Hepatocyte (in vitro differentiated cells): ENCODE data around the gene STRA6. TPM values are rescaled to one million over a fixed set of nuclear protein-coding genes. Genes with fewer than 3 reads are reported as not detected.

Experiments used
- DNase-seq: peaks from one replicate; pipeline ENCODE4 v3.0.0-alpha.2; 2016; ENCODE audit warnings: low spot score
- H2AFZ ChIP-seq: fragments of 200-600 bp; sonication (generic); 2 replicates; pipeline ENCODE4 v1.6.0; 2016; ENCODE audit warnings: antibody characterized with exemption, mild to moderate bottlenecking
- H3K27ac ChIP-seq: fragments of 200-600 bp; sonication (generic); 2 replicates; pipeline ENCODE4 v1.5.1; 2016; ENCODE audit warnings: mild to moderate bottlenecking
- H3K27me3 ChIP-seq: fragments of 200-600 bp; sonication (generic); 2 replicates; pipeline ENCODE4 v1.6.1; 2016
- H3K36me3 ChIP-seq: fragments of 200-600 bp; sonication (generic); replicated peaks from 2 replicates; pipeline ENCODE4 v1.5.1; 2016; ENCODE audit warnings: low read depth; ENCODE audit not compliant: insufficient read depth
- H3K4me1 ChIP-seq: fragments of 200-600 bp; sonication (generic); 2 replicates; pipeline ENCODE4 v1.5.1; 2016; ENCODE audit warnings: mild to moderate bottlenecking, moderate library complexity; ENCODE audit not compliant: insufficient read depth
- H3K4me2 ChIP-seq: fragments of 200-600 bp; sonication (generic); 2 replicates; pipeline ENCODE4 v1.6.0; 2016
- H3K4me3 ChIP-seq: fragments of 200-600 bp; sonication (generic); 2 replicates; pipeline ENCODE4 v1.5.1; 2016; ENCODE audit warnings: mild to moderate bottlenecking
- H3K79me2 ChIP-seq: fragments of 200-600 bp; sonication (generic); 2 replicates; pipeline ENCODE4 v1.6.0; 2017; ENCODE audit warnings: mild to moderate bottlenecking
- H3K9me2 ChIP-seq: fragments of 200-600 bp; sonication (generic); replicated peaks from 2 replicates; pipeline ENCODE4 v1.6.0; 2017; ENCODE audit warnings: mild to moderate bottlenecking; ENCODE audit not compliant: insufficient read depth
- H3K9me3 ChIP-seq: fragments of 200-600 bp; sonication (generic); 2 replicates; pipeline ENCODE4 v1.5.1; 2016; ENCODE audit warnings: low read depth, mild to moderate bottlenecking
- H4K20me1 ChIP-seq: fragments of 200-600 bp; sonication (generic); 2 replicates; pipeline ENCODE4 v1.6.0; 2016; ENCODE audit warnings: mild to moderate bottlenecking; ENCODE audit not compliant: insufficient read depth, poor library complexity, severe bottlenecking
- EZH2 ChIP-seq: fragments of 200-600 bp; sonication (generic); IDR thresholded peaks from 2 replicates; pipeline ENCODE4 v1.6.1; 2016; ENCODE audit warnings: antibody characterized with exemption, mild to moderate bottlenecking, borderline replicate concordance
- EZH2phosphoT487 ChIP-seq: fragments of 200-600 bp; sonication (generic); IDR thresholded peaks from one replicate; pipeline ENCODE4 v1.6.1; 2018; ENCODE audit warnings: antibody characterized with exemption, mild to moderate bottlenecking, low read depth, moderate library complexity; ENCODE audit not compliant: unreplicated experiment, severe bottlenecking
- WGBS: methylation state at CpG from one replicate; pipeline ENCODE4 v1.1.6; 2016; ENCODE audit warnings: low lambda C conversion rate; ENCODE audit errors: missing lambda C conversion rate; 5-methylcytosine and 5-hydroxymethylcytosine counted together
- polyA plus RNA-seq: library from polyadenylated mRNA; unstranded; fragments of >200 nt; fragmentation: Nextera tagmentation; extraction: Ambion mirVana; gene quantifications from 2 replicates; pipeline ENCODE4 v1.2.1, GENCODE V29; 2016
- total RNA-seq: library from RNA; depleted of rRNA; stranded (reverse); fragments of >200 nt; gene quantifications from 2 replicates; pipeline ENCODE4 v1.2.3, GENCODE V29; 2014
- TF ChIP-seq, protein P1 (sequence below): fragments of 200-600 bp; sonication (generic); IDR thresholded peaks from 2 replicates; pipeline ENCODE4 v1.5.1; 2016; ENCODE audit warnings: antibody characterized with exemption, mild to moderate bottlenecking; ENCODE audit not compliant: poor library complexity

STRA6 gene
- total and polyA plus RNA-seq, 2 experiments from 2014 or later, result 31.5 to 37.1 TPM

- WGBS, result 87% methylated on average over 7 of the region's 7 CpGs
- Histone ChIP-seq H2AFZ (no peak overlapping the region), H3K9me2 (no peaks in the 10 kb centered on the region), H3K36me3 (no peaks in the 10 kb centered on the region), H3K9me3 (no peaks in the 10 kb centered on the region), H4K20me1 (no peaks in the 10 kb centered on the region), H3K27ac (no peak overlapping the region), H3K4me3 (no peak overlapping the region), H3K4me2 (no peak overlapping the region), H3K4me1 (peaks cover 32% of the 10 kb centered on the region), H3K79me2 (no peaks in the 10 kb centered on the region), H3K27me3 (no peaks in the 10 kb centered on the region)
- DNase-seq, result no peak
- TF ChIP-seq, protein P1, sequence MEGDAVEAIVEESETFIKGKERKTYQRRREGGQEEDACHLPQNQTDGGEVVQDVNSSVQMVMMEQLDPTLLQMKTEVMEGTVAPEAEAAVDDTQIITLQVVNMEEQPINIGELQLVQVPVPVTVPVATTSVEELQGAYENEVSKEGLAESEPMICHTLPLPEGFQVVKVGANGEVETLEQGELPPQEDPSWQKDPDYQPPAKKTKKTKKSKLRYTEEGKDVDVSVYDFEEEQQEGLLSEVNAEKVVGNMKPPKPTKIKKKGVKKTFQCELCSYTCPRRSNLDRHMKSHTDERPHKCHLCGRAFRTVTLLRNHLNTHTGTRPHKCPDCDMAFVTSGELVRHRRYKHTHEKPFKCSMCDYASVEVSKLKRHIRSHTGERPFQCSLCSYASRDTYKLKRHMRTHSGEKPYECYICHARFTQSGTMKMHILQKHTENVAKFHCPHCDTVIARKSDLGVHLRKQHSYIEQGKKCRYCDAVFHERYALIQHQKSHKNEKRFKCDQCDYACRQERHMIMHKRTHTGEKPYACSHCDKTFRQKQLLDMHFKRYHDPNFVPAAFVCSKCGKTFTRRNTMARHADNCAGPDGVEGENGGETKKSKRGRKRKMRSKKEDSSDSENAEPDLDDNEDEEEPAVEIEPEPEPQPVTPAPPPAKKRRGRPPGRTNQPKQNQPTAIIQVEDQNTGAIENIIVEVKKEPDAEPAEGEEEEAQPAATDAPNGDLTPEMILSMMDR, result no peak
- TF ChIP-seq EZH2phosphoT487 (no peak), EZH2 (no peak)
These were observed 31.6 kb downstream of the STRA6 start for GRCh38 chr15:74170875-74171578.

DNA sequence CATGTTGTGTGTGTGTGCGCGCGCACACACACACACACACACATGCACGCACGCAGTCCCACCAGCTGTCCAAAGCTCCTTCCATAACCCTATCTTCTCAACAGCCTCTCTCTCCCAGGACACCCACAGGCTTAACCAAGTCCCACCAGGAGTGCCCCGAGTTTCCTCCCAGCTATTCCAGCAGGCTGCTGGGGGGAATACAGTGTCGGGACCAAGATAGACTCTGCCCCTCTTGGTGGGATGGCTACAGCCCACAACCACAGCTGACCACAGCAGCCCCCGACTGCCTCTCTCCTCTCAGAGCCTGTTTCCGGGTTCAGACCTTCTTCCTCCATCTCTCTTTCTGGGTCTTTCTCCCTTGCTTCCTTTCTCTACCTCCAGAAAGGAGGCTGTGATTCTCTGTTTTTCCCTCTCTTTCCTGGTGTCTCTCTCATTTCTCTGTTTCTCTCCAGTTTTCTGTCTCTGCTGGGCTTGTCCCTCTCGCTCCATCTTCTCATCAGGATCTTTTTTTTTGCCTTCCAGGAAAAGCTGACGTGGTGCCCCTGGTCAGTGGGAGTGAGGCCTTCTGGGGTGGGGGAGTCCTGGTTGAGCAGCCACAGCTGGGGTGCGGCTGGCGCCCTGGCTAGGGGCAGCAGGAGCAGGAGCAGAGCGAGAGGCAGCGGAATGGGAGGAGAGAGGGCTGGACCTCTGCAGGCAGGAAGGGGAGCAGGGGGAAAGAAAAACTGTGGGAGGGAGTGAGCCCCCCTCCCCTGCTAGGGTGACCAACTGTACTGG is 32.3 kb downstream of the STRA6 start:
- Histone ChIP-seq H3K27me3 (no peaks in the 10 kb centered on the region), H4K20me1 (no peaks in the 10 kb centered on the region), H2AFZ (no peak overlapping the region), H3K9me3 (no peaks in the 10 kb centered on the region), H3K4me2 (no peak overlapping the region), H3K79me2 (no peaks in the 10 kb centered on the region), H3K36me3 (no peaks in the 10 kb centered on the region), H3K9me2 (no peaks in the 10 kb centered on the region), H3K4me3 (no peak overlapping the region), H3K4me1 (peaks cover 30% of the 10 kb centered on the region), H3K27ac (no peak overlapping the region)
- DNase-seq, result no peak
- WGBS, result 80% methylated on average over 15 of the region's 15 CpGs
- TF ChIP-seq, protein P1, result no peak
- TF ChIP-seq EZH2phosphoT487, result no peak
- TF ChIP-seq EZH2, result no peak

DNA sequence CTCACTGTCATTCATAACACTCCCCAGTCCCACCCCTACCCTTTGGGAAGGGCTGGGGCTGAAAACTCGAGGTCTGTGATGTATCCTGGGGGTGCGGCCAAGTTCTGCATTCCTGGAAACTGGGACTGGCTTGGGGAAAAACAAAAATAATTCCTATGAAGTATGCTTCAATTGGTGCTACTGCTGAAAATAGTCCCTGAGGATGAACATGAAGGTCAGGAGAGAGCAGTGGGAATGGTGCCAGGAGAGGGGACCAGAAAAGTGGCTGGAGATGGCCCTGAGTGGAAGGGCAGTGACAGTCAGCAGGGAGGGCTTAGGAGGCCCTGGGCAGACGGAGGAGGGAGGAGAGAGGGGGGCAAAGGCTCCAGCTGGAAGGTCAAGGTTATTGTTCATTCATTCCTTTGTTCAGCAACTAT is 33.9 kb downstream of the STRA6 start:
- Histone ChIP-seq H3K36me3 (no peaks in the 10 kb centered on the region), H3K27ac (no peak overlapping the region), H3K4me3 (no peak overlapping the region), H3K4me1 (peaks cover 14% of the 10 kb centered on the region), H4K20me1 (no peaks in the 10 kb centered on the region), H3K9me3 (no peaks in the 10 kb centered on the region), H3K79me2 (no peaks in the 10 kb centered on the region), H3K9me2 (no peaks in the 10 kb centered on the region), H2AFZ (no peak overlapping the region), H3K4me2 (no peak overlapping the region), H3K27me3 (no peaks in the 10 kb centered on the region)
- 68% methylated on average over 3 of the region's 3 CpGs for WGBS
- TF ChIP-seq, protein P1, result no peak
- TF ChIP-seq EZH2phosphoT487 (no peak), EZH2 (no peak)
- DNase-seq, result no peak
